ENCODE measurements around the gene CISH. TPM values are rescaled to one million over a fixed set of nuclear protein-coding genes. Genes with fewer than 3 reads are reported as not detected.

CISH gene
- total RNA-seq, 1 donor from 2014 or later = 8.0 TPM

DNA sequence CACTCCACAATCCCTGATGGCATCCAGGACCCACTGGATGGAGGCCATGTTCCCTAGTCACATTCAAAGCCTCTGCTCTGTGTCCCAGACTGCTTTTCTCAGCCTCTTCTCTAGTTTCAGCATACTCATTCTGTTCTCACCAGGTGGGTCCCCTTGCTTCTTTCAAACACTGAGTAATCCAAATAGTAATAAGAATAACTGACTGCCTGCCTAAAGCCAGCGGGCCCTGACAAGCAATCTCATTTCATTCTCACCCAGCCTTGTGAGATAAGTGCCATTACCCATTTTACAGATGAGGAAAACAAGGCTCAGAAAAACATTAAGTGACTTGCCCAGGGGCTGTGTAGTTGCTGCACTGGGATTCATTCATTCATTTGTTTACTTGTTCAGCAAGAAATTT lies 30.8 kb upstream of the CISH start:
- ATAC-seq (ENCODE audit: poor library complexity) = no peak
- no peak for DNase-seq
- intact Hi-C loops (cut with DNase I) = no loop called here

DNA sequence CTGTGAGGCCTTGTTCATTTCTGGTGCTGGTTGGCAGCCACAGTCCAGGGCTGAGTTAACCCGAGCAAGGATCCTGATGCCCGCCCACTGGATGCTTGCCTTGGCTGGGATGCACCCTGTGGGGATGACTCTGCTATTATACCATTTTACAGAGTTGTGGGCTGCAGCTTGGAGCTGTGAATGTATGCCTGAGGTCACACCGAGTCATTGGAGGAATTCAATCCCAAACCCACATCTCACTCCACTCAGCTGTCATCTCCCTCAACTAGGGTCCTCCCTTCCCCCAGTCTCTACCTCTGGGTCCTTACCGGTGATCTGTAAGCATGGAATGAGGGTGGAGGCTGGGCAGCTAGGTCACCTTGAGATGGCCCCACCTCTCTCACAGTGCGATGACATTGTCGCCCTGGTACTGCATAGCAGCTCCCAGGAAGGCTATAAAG lies 27.5 kb upstream of the CISH start:
- DNase-seq (no peak), ATAC-seq (ENCODE audit: poor library complexity) (peak; percentile 49)
- intact Hi-C loops (cut with DNase I) = no loop called here

DNA sequence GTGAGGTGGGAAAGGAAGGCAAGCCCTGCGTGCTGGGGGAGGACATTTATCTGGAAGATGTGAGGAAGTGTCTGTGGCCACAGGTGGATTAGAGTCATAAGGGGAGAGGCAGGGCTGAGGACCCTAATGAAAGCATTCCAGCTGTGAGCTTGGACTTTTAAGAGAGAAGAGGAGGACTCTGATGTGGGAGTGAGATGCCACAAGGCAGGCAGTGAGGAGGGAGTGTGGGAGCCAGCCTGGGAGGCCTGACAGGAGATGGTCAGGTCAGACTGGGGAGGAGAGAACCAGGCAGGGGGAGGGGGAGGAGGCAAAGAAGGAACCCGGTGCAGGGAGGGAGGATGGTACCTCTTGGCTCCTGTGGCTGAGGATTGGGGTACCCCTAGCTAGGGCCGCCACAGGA lies 26.4 kb upstream of the CISH start:
- DNase-seq = no peak
- peak; percentile 17 for ATAC-seq (ENCODE audit: poor library complexity)
- intact Hi-C loops (cut with DNase I) = no loop called here

DNA sequence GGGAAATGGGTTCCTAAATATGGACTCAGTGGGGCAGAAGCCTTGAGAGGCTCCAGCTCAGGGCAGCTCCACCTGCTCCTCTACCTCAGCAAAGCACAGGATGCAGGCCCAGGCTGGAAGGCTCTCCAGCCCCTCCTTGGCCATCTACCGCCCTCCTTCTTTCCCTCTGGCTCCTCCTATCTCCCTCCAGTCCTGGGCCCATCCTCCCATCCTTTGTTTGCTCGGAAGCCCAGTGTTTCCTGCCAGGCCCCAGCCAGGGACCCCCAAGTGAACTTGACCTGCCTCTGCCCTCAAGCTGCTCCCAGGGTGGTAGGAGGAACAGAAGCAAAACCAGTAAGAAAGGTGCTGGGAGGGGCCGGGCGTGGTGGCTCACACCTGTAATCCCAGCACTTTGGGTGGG lies 25.4 kb upstream of the CISH start:
- DNase-seq (no peak), ATAC-seq (ENCODE audit: poor library complexity) (no peak)
- intact Hi-C loops (cut with DNase I) = no loop called here

DNA sequence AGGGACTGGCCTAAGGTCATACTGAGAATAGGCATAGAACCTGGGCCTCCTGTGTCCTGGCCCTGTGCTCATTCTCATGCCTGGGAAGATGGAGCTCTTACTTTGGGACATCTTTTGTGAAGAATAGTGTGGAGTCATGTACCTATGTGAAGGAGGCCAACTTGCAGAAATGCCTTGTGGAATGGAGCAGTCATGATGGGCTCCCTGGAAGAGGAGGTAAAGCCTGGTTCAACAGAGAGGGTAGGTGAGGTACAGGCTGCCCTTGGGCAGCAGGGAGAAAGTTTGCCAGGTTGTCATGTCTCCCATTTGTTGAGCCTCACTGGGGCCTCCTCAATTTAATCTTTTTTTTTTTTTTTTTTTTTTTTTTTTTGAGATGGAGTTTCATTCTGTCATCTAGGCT lies 23.5 kb upstream of the CISH start:
- DNase-seq (no peak), ATAC-seq (ENCODE audit: poor library complexity) (no peak)
- intact Hi-C loops (cut with DNase I) = no loop called here

DNA sequence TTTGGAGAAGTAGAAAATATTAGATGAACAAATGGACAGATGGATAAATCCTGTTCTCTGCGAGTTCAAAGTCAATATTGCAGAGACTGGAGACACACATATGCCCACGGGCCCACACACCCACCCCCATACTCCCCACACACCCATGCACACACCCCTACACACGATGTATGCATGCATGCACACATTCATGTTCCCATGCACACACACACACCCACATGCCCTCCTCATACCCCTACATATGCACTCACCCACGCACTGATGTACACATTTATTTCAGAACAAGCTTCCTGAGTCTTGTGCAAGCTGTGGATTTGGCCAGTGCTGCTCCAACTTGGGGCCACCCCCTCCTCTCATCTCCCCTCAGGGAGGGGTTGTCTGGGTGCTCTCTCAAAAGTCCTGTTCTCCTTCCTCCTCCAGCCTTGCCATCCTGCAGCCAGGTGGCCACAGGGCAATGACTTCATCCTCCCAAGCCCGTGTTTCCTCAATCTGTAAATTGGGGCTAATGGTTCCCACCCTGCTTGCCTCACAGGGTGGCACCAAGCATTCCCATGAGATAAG lies 21.7 kb upstream of the CISH start:
- intact Hi-C loops (cut with DNase I) = no loop called here
- no peak for DNase-seq
- no peak for ATAC-seq (ENCODE audit: poor library complexity)

DNA sequence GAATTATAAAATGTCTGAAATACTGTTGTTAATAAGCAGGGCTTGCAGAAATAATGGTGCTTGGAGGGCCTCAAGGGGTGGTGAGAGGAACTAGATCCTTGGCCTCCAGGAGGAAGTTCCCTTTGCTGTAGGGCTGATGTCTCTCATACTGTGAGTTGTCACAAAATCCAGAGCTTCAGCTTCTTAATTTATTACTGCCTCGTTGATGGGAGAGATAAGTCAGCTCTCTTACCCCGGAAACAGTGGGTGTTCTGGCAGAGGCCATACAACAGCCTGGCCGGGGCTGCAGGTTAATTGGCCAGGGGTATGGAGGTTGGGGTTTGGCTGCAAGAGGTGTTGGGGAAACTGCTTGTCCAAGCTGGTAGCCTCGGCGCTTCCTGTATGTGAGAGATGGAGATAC lies 20.9 kb upstream of the CISH start:
- DNase-seq = no peak
- intact Hi-C loops (cut with DNase I) = no loop called here
- no peak for ATAC-seq (ENCODE audit: poor library complexity)

DNA sequence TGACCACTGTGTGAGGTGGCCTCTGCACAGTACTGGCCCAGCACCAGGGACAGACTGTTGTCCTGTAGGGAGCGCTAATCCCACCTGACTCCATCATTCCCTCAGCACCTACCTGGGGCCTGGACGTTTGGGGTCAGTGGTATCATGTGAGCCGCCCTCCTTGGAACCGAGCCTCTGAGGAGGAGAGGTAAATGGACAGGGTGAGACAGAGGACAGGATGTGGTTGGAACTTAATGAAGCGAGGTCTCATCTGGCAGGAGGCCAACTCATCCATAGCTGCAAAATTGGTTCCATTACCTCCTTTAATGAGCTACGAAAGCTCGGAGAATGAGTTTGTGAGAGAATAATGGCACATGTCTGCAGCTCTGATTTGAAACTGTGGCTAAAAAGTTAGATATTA lies 19.3 kb upstream of the CISH start:
- intact Hi-C loops (cut with DNase I) = no loop called here
- DNase-seq (no peak), ATAC-seq (ENCODE audit: poor library complexity) (no peak)

DNA sequence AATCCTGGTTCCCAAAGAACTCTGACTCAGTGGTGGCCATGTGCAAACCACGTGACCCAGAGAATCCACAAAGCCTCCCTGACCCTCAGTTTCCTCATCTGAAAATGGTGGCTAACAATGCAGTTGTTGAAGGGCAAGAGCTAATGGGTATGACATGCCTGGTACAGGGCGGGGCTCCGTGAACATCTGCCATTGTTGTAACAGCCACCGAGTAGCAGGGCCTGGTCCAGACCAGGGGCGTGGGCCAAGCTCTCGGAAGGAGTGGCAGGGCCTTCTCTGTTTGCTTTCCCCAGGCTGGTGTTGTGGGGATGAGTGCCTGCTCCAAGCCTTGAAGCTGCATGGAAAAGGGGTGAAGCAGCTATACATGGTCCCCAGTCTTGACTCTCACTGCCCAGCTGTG lies 18.8 kb upstream of the CISH start:
- DNase-seq = no peak
- intact Hi-C loops (cut with DNase I) = no loop called here
- no peak for ATAC-seq (ENCODE audit: poor library complexity)

DNA sequence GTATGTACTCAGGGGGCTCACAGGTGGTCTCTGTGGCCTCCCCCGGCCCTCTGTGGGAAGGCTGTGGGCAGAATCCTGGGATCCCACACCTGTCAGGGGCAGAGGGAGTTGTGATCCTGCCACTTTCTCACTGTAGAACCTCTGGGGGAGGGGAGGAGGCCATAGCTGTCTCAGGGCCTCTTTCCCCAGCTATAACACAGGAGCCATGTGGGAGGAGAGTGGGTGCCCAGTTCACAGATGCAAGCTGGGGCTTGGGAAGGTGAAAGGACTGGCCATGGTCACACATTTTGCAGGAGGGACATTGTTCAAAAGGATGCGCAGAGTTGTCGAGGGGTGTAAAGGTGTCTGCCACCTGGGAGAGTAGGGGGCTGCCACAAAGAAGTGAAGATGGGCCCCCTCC lies 17.0 kb upstream of the CISH start:
- ATAC-seq (ENCODE audit: poor library complexity) = no peak
- intact Hi-C loops (cut with DNase I) = no loop called here
- no peak for DNase-seq

DNA sequence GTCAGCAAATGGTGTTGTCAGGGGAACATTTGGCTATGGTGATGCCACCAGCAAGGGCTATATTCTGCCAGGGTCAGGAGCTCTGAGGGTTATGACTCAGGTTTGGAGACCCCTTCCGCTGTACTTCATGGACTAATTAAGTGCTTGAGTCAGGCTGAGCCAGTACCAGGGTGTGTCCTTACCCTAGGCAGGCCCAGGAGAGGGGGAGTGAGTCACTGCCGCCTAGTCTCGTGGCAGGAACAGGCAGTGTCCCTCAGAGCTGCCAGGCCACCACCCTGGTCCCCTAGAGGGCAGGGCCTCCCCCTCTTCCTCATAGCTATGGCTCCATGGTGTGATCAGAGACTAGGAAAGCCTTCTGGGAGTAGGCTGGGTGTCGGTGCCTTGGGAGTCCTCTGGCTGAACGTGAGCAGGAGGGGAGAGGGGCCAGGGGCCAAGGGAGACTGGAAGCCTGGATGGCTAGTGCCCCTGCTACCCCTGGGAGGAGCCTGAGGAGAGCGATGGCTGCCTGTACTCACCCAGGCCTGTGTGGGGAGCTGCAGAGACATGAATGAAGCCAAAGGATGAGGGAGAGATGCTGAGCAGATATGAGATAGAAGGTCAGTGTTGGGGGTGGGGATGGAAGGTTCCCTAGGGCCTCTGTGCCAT lies 16.0 kb upstream of the CISH start:
- ATAC-seq (ENCODE audit: poor library complexity) (peak; percentile 72), DNase-seq (peak; percentile 74)

DNA sequence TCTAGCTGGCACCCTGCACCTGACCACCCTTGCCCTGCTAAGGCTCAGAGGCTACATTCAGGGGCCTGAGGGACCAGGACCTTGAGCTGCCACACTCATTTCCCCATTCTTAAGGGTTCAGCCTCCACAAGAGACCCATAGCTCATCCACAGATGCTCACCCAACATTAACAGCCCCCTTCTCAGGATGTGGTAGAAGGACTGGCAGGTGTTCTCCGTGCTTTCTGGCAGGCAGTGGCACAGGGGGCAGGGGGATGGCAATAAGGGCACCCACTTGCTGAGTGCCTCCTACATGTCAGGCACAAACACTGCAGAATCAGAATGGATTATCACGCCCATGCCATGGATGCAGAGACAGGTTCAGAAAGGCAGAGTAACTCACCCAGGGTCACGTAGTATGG lies 14.8 kb upstream of the CISH start:
- no peak for ATAC-seq (ENCODE audit: poor library complexity)
- DNase-seq = no peak
- intact Hi-C loops (cut with DNase I) = no loop called here

More for the DNA sequence above, 16.0 kb upstream of the CISH start:
- intact Hi-C loops (cut with DNase I) = no loop called here

DNA sequence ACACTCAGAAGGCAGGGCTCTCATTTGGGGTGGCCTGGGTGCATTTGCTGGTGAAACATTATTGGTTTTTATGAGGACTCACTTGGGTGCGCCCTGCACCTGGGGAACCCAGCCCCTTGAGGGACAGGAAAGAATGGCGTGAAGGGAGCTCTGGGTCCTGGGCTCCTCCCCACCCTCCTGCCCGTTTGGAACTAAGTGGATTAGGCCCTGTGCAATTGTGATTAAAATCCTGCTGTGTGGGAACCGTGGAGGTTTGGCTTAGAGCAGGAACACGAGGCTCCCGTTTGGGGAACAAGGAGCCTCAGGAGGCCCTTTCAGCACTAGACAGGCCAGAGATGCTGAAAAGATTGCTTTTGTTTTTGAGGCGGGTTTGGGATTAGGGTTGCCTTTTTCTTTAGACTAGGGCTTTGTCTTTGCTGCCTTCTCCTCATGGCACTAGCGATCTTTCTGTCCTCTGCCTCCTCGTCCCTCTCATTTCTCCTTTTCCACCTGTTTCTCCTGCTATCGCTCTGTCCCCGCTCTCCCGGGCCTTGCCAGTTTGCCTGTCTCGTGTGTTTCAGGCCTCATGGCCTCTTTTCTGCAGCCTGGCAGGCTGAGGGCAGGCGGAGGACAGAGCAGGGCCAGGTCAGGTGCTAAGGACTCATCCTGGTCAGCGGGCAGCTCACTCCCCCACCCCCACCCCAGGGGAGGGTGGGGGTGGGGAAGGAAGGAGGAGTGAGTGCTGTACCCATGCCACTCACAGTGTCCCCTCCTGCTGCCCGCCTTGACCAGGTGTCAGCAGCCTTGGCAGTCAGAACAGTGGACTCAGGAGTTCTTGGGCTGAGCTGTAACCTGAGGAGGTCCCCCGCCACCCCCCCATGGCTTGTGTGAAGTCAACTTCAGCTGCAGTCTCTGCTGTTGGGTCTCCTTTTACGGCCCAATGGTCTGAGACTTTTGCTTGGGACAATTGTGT lies 13.9 kb upstream of the CISH start:
- ATAC-seq (ENCODE audit: poor library complexity) = peak; percentile 9
- intact Hi-C loops (cut with DNase I) = no loop called here
- no peak for DNase-seq

DNA sequence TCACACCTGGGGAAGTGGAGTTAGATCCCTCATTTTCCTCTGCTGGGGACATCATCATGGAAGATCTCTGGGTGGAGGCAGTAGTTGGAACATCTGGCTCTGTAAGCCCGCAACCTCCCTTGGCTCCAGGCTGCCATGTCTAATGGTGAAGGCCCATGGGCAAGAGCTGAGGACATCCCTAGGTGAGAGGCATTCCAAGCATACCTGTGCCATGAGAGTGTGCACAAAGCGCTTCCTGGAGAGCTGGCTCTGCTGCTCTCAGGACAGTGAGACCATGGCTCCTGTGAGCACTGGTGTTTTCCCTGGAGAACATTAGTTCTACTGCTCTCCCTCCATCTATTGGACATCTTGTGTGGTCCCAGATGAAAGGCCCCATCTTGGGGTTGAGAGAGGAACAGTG lies 13.1 kb upstream of the CISH start:
- ATAC-seq (ENCODE audit: poor library complexity) (no peak), DNase-seq (no peak)
- intact Hi-C loops (cut with DNase I) = no loop called here

DNA sequence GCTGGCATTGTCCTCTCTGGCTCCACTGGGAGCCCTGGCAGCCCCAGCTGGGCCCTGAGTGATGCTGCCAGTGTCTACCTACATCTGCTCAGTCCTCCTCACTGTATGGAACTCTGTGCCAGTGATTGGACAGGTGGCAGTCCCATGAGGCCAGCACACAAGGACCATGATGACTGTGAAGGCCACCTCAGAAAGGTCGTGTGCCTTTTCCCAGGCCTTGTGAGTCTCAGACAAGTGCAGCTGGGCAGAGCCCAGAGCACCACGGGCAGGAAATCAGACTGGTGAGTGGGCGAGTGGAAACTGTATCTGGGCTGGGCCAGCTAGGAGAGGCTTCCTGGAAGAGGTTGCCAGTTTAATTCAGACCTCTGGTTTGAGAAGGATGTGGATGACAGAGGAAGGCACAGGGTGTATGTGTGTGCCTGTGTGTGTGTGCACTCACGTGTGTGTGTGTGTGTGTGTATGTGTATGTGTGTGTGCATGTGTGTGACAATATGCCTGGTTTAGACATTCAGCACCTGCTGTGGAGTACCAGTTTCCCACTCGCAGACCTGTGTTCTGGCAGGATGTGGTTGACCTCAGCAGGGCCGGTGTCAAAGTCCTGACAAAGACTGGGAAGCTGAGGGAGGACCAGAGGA lies 12.4 kb upstream of the CISH start:
- DNase-seq (no peak), ATAC-seq (ENCODE audit: poor library complexity) (no peak)
- intact Hi-C loops (cut with DNase I) = no loop called here

DNA sequence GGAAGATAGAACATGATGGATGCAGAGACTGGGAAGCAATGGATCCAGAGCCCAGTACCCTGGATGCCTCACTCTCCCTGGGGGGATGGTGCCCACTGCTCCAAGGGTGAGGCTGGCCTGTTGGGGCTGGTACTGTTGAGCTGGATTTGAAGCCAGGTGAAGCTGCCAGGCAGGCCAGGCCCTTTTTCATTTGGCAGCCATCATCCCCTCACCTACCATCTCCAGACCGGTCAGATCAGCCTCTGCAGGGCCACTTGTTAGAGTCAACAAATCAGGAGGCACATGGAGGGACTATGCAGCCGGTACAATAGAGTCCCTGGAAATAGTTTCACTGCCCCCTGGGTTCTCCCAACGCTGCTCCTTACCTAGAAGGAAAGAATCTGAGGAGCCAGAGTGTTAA lies 11.3 kb upstream of the CISH start:
- intact Hi-C loops (cut with DNase I) = no loop called here
- no peak for ATAC-seq (ENCODE audit: poor library complexity)
- no peak for DNase-seq

DNA sequence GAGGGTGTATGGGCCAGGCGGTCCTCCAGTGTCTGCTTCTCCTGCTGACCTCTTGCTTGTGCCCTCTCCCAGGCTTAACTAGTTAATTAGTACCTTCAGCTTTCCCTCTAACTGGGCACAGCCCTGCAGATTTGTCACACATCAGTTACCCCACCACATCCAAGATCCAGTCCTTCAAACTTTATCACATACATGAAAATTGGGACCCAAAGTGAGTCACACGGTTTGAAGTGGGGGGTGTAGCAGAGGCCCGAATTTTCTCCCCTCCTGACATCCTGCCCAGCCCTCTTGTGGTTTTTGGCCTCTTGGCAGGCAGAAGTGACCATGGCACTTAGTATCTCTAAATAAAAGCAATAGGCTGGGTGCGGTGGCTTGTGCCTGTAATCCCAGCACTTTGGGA lies 9.2 kb upstream of the CISH start:
- DNase-seq = no peak
- ATAC-seq (ENCODE audit: poor library complexity) = no peak
- intact Hi-C loops (cut with DNase I) = no loop called here

DNA sequence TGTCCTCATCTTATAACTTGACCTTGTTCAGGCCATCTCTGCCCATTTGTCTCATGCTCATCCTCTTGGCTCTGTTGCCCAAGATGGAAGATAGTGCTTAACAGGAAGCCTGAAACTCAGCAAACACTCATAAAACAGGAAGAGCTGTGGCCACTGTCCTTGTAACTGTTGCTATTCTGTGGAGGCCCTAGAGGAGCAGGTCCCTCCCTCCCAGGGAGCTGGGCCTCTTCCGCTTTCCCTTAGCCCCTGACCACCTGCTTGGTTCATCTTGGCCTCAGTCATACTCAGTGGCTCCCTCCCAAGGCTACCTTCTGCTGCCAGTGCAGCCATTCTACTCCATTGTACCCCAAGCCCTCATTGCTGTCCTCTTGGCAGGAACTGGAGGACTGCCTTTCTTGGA lies 8.8 kb upstream of the CISH start:
- intact Hi-C loops (cut with DNase I) = no loop called here
- DNase-seq (no peak), ATAC-seq (ENCODE audit: poor library complexity) (no peak)

DNA sequence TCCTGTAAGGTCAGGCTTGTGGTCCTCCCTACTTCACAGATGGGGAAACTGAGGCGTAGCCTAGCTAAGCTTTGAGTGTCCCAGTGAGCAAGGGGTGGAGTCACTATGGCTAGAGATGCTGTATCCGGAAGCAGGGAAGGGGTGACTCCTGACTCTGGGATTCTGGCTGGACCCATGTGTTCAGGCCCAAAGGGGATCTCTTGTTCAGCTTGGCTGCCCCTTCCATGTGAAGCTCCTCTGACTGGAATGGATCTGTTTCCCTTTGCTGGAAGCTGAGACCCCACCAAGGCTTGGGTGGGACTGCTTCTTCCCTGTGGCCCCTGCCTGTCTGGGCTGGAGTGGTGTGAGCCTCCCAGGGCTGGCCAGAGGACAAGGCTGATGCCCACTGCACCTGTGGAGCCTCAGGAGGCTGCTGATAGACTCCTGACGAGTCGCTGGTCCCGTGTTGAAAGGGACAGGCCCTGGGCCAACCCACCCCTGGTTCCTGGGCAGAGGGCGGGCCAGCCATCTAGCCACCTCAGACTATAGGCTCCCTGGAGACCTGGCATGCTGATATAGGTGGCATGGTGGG lies 6.4 kb upstream of the CISH start:
- intact Hi-C loops (cut with DNase I) = loop anchor here (2.0 to 5.0 kb wide), 3 partner anchors 35 to 769 kb away; partner anchors contain the start of gene MANF
- ATAC-seq (ENCODE audit: poor library complexity) (peak; percentile 36), DNase-seq (peak; percentile 82)

Data from Right ventricle myocardium superior (tissue), 1 donor.